Gastroesophageal sphincter (tissue), 3 donors: Measurements from ENCODE around the gene RFX8.

Experiments used
- EP300 ChIP-seq: sonication (generic); formaldehyde crosslinking; IDR thresholded peaks from one replicate; pipeline ENCODE4 v1.6.1; 2017; ENCODE audit warnings: antibody characterized with exemption, mild to moderate bottlenecking
- POLR2A ChIP-seq, 2 donors: fragments of 450-650 bp; IDR thresholded peaks; one replicate each; pipeline ENCODE4 v1.6.1; 2017; ENCODE audit warnings: antibody characterized with exemption in 2 of 2, mild to moderate bottlenecking in 2 of 2, moderate library complexity in 1 of 2
- TF ChIP-seq, protein P1 (sequence below), 4 experiments: fragments of 200-600 bp in 2 of 4; fragments of 450-650 bp in 2 of 4; sonication (generic) in 1 of 4; IDR thresholded peaks; one replicate each; pipeline ENCODE4 v1.5.1; 2017 to 2019; ENCODE audit warnings: antibody characterized with exemption in 4 of 4, mild to moderate bottlenecking in 2 of 4, moderate library complexity in 2 of 4

- TF ChIP-seq EP300 (no peak), POLR2A (IDR thresholded peaks at IDR 0.05) (no peak)
- TF ChIP-seq, protein P1, sequence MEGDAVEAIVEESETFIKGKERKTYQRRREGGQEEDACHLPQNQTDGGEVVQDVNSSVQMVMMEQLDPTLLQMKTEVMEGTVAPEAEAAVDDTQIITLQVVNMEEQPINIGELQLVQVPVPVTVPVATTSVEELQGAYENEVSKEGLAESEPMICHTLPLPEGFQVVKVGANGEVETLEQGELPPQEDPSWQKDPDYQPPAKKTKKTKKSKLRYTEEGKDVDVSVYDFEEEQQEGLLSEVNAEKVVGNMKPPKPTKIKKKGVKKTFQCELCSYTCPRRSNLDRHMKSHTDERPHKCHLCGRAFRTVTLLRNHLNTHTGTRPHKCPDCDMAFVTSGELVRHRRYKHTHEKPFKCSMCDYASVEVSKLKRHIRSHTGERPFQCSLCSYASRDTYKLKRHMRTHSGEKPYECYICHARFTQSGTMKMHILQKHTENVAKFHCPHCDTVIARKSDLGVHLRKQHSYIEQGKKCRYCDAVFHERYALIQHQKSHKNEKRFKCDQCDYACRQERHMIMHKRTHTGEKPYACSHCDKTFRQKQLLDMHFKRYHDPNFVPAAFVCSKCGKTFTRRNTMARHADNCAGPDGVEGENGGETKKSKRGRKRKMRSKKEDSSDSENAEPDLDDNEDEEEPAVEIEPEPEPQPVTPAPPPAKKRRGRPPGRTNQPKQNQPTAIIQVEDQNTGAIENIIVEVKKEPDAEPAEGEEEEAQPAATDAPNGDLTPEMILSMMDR (IDR thresholded peaks at IDR 0.05), result no peak
Measured at GRCh38 chr2:101405351-101405899, 69.5 kb downstream of the RFX8 start.
